CD8-positive, alpha-beta memory T cell (primary cell): ENCODE measurements around the gene ADAMTS2. TPM values are rescaled to one million over a fixed set of nuclear protein-coding genes. Genes with fewer than 3 reads are reported as not detected.

ENCODE experiments used
- CTCF ChIA-PET: fragments of 350-600 bp; sonication (Branson Sonifier 250); formaldehyde crosslinking; loops from one replicate; lab custom pipeline; 2021; ENCODE audit warnings: antibody characterized with exemption; lab: Charles Lee
- POLR2A ChIA-PET: fragments of 350-600 bp; sonication (Branson Sonifier 250); formaldehyde crosslinking; loops from one replicate; lab custom pipeline; 2021; ENCODE audit warnings: antibody characterized with exemption; lab: Charles Lee
- DNase-seq, 5 donors: peaks; one replicate each; pipeline versions ENCODE4 v3.0.0 to v3.0.0-alpha.2; 2020 to 2022; ENCODE audit warnings: mixed read lengths in 1 of 5
- H3K27ac ChIP-seq: one replicate; pipeline ENCODE4 v1.7.0; 2013; ENCODE audit warnings: low read depth, mild to moderate bottlenecking, low read length, moderate library complexity
- H3K27me3 ChIP-seq: 2 replicates; pipeline ENCODE4 v1.7.0; 2013; ENCODE audit warnings: low read length, mild to moderate bottlenecking; ENCODE audit not compliant: insufficient read depth, poor library complexity, severe bottlenecking
- H3K36me3 ChIP-seq: 2 replicates; pipeline ENCODE4 v1.7.0; 2013; ENCODE audit warnings: mild to moderate bottlenecking, low read length, moderate library complexity; ENCODE audit not compliant: insufficient read depth
- H3K4me1 ChIP-seq: 2 replicates; pipeline ENCODE4 v1.7.0; 2013; ENCODE audit warnings: mild to moderate bottlenecking, low read length, moderate library complexity; ENCODE audit not compliant: insufficient read depth
- H3K4me3 ChIP-seq: 2 replicates; pipeline ENCODE4 v1.7.0; 2013; ENCODE audit warnings: mild to moderate bottlenecking, low read length
- H3K9me3 ChIP-seq: 2 replicates; pipeline ENCODE4 v1.7.0; 2013; ENCODE audit warnings: mild to moderate bottlenecking, low read length
- H3K27ac Mint-ChIP-seq, 8 donors: one replicate each; pipeline ENCODE4 v1.8.0; 2020 to 2021; ENCODE audit warnings: mixed read lengths in 8 of 8, mild to moderate bottlenecking in 6 of 8, inconsistent platforms in 3 of 8, moderate library complexity in 3 of 8
- H3K27me3 Mint-ChIP-seq, 2 donors: one replicate each; pipeline ENCODE4 v1.8.0; 2020 to 2021; ENCODE audit warnings: mixed read lengths in 2 of 2, mild to moderate bottlenecking in 1 of 2, moderate library complexity in 1 of 2
- H3K36me3 Mint-ChIP-seq, 3 donors: one replicate each; pipeline ENCODE4 v1.8.0; 2020 to 2021; ENCODE audit warnings: mixed read lengths in 3 of 3, inconsistent platforms in 1 of 3, mild to moderate bottlenecking in 1 of 3
- H3K4me1 Mint-ChIP-seq, 3 donors: one replicate each; pipeline ENCODE4 v1.8.0; 2020 to 2021; ENCODE audit warnings: mixed read lengths in 3 of 3, inconsistent platforms in 1 of 3, mild to moderate bottlenecking in 1 of 3
- H3K4me3 Mint-ChIP-seq, 7 donors: one replicate each; pipeline ENCODE4 v1.8.0; 2020 to 2021; ENCODE audit warnings: mixed read lengths in 7 of 7, mild to moderate bottlenecking in 6 of 7, moderate library complexity in 4 of 7, inconsistent platforms in 2 of 7
- H3K9me3 Mint-ChIP-seq, 5 donors: one replicate each; pipeline ENCODE4 v1.8.0; 2020 to 2022; ENCODE audit warnings: mixed read lengths in 5 of 5, mild to moderate bottlenecking in 3 of 5, moderate library complexity in 2 of 5, inconsistent platforms in 1 of 5
- polyA plus RNA-seq: library from polyadenylated mRNA; unstranded; fragments of 300-500 nt; fragmentation: Illumina TruSeq; gene quantifications from one replicate; pipeline ENCODE4 v1.2.3, GENCODE V29; 2021
- total RNA-seq, 2 experiments: library from RNA; stranded (reverse); gene quantifications; one replicate each; pipeline ENCODE4 v1.2.3, GENCODE V29; 2021

ADAMTS2 gene
- total and polyA plus RNA-seq, 3 experiments from 2014 or later: not detected

- peaks cover 0 to 13% (median 6%) of the 10 kb centered on the region in 5 donors for H3K9me3 Mint-ChIP-seq
- H3K27me3 Mint-ChIP-seq: peaks cover 8 to 45% of the 10 kb centered on the region in 2 donors
- Histone ChIP-seq H3K9me3 (no peaks in the 10 kb centered on the region), H3K4me1 (no peaks in the 10 kb centered on the region), H3K4me3 (no peak overlapping the region), H3K27me3 (no peaks in the 10 kb centered on the region), H3K27ac (no peak overlapping the region), H3K36me3 (no peaks in the 10 kb centered on the region)
- DNase-seq: no peak
- H3K4me1 Mint-ChIP-seq: no peaks in the 10 kb centered on the region
- H3K36me3 Mint-ChIP-seq: peaks cover 0 to 6% (median 2%) of the 10 kb centered on the region in 3 donors
- ChIA-PET POLR2A (no interaction called here), CTCF (no interaction called here)
- no peak overlapping the region for H3K4me3 Mint-ChIP-seq
- no peak overlapping the region for H3K27ac Mint-ChIP-seq
These were observed 105.8 kb downstream of the ADAMTS2 start for GRCh38 chr5:179239256-179240135.

GRCh38 chr5:179238628-179238970, 106.7 kb downstream of the ADAMTS2 start:
- DNase-seq: no peak
- no peaks in the 10 kb centered on the region for H3K27me3 ChIP-seq
- peaks cover 0 to 10% (median 6%) of the 10 kb centered on the region in 5 donors for H3K9me3 Mint-ChIP-seq
- H3K27me3 Mint-ChIP-seq: peaks cover 8 to 42% of the 10 kb centered on the region in 2 donors
- CTCF ChIA-PET: no interaction called here
- H3K4me3 ChIP-seq: no peak overlapping the region
- POLR2A ChIA-PET: no interaction called here
- no peak overlapping the region for H3K4me3 Mint-ChIP-seq
- no peak overlapping the region for H3K27ac ChIP-seq
- H3K4me1 ChIP-seq: no peaks in the 10 kb centered on the region
- peaks cover 0 to 6% (median 2%) of the 10 kb centered on the region in 3 donors for H3K36me3 Mint-ChIP-seq
- H3K9me3 ChIP-seq: no peaks in the 10 kb centered on the region
- H3K27ac Mint-ChIP-seq: no peak overlapping the region
- H3K36me3 ChIP-seq: no peaks in the 10 kb centered on the region
- no peaks in the 10 kb centered on the region for H3K4me1 Mint-ChIP-seq

GRCh38 chr5:179237770-179238627, 107.3 kb downstream of the ADAMTS2 start:
- Mint-ChIP-seq H3K9me3 (peaks cover 0 to 10% (median 6%) of the 10 kb centered on the region in 5 donors), H3K4me1 (no peaks in the 10 kb centered on the region), H3K4me3 (no peak overlapping the region), H3K27ac (no peak overlapping the region), H3K27me3 (peaks cover 8 to 41% of the 10 kb centered on the region in 2 donors), H3K36me3 (peaks cover 0 to 6% (median 2%) of the 10 kb centered on the region in 3 donors)
- no peaks in the 10 kb centered on the region for H3K36me3 ChIP-seq
- ChIA-PET CTCF (no interaction called here), POLR2A (no interaction called here)
- H3K27ac ChIP-seq: no peak overlapping the region
- H3K27me3 ChIP-seq: no peaks in the 10 kb centered on the region
- no peak for DNase-seq
- H3K4me1 ChIP-seq: no peaks in the 10 kb centered on the region
- H3K4me3 ChIP-seq: no peak overlapping the region
- H3K9me3 ChIP-seq: no peaks in the 10 kb centered on the region

DNA sequence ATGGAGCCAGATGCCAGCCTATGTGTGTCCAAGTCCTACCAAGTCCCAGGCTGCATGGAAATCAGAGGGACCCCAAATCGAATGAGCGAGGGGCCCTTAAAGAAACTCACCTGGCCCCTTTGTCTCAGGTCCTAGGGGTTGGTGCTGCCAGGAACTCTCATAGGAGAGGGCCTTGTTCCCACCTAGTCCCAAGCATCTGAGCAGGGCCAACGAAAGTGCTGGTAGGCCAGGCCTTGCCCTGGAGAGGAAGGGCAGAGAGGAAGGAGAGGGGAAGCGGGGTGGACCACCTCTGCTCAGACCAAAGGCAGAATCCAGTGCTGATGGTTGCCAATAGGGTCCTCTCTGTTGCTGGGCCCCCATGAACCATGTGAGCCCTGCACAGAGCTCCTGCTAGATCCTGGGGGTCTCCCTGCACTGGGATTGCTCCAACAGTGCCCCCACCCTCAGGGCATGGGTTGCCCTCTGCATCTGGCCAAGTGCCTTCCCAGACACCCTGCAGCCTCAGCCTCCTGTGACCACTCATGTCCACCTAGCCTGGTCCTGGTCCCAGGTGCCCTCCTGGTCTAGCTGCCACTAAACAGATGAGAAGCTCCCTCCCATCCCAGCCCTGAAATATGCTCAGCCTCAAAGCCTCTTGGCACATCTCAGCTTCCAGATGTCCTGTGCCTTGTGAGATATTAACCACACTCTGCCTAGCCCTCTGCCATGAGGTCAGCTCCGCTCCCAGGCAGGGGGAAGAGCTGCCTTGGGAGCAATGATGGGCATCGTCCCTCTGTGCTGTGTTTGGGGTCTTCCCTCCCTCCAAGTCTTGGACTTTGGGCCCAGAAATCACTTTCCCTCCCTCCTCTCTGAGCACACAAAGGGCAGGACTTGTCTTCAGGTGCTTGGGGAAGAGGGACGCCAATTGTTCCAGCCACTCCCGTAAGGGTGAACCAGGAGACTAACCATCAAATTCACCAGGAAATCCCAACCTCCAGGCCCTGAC, 109.6 kb downstream of the ADAMTS2 start:
- H3K4me1 ChIP-seq: no peaks in the 10 kb centered on the region
- Mint-ChIP-seq H3K27me3 (peaks cover 4 to 28% of the 10 kb centered on the region in 2 donors), H3K4me3 (no peak overlapping the region), H3K9me3 (peaks cover 0 to 10% (median 6%) of the 10 kb centered on the region in 5 donors), H3K4me1 (no peaks in the 10 kb centered on the region), H3K27ac (no peak overlapping the region), H3K36me3 (peaks cover 0 to 6% (median 2%) of the 10 kb centered on the region in 3 donors)
- H3K36me3 ChIP-seq: no peaks in the 10 kb centered on the region
- ChIA-PET POLR2A (no interaction called here), CTCF (no interaction called here)
- no peaks in the 10 kb centered on the region for H3K9me3 ChIP-seq
- DNase-seq: no peak
- no peak overlapping the region for H3K4me3 ChIP-seq
- H3K27me3 ChIP-seq: no peaks in the 10 kb centered on the region
- H3K27ac ChIP-seq: no peak overlapping the region

DNA sequence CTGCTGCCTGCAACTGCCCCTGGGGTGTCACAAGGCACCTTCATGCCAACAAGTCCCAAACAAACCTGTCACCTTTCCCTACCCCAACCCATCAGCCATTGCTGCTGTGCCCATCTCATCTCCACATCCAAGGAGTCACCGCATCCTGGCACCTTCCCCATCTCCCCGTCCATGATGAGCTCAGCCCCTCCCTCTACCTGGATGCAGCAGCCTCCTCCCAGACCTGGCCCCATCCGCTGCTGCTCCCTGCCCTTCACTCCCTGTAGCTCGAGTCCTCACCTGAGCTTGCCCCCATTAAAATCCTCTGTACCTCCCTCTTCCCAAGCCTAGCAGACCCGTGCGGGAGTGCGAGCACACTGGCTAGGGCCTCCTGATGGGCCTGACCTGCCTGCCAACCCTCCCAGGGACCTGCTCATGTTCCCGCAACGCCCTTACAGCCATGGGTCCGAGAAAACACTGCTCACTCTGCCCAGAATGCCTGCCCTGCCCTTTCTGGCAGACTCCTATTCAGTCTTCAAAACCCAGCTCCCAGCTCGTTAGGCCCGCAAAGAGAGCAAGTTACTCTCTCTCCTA, 110.6 kb downstream of the ADAMTS2 start:
- Mint-ChIP-seq H3K9me3 (peaks cover 0 to 10% (median 3%) of the 10 kb centered on the region in 5 donors), H3K4me3 (no peak overlapping the region), H3K27me3 (peaks cover 4 to 25% of the 10 kb centered on the region in 2 donors), H3K36me3 (peaks cover 0 to 6% (median 2%) of the 10 kb centered on the region in 3 donors), H3K27ac (no peak overlapping the region), H3K4me1 (no peaks in the 10 kb centered on the region)
- Histone ChIP-seq H3K36me3 (no peaks in the 10 kb centered on the region), H3K4me3 (no peak overlapping the region), H3K27ac (no peak overlapping the region), H3K4me1 (no peaks in the 10 kb centered on the region), H3K27me3 (no peaks in the 10 kb centered on the region), H3K9me3 (no peaks in the 10 kb centered on the region)
- POLR2A ChIA-PET: no interaction called here
- no peak for DNase-seq
- CTCF ChIA-PET: no interaction called here

DNA sequence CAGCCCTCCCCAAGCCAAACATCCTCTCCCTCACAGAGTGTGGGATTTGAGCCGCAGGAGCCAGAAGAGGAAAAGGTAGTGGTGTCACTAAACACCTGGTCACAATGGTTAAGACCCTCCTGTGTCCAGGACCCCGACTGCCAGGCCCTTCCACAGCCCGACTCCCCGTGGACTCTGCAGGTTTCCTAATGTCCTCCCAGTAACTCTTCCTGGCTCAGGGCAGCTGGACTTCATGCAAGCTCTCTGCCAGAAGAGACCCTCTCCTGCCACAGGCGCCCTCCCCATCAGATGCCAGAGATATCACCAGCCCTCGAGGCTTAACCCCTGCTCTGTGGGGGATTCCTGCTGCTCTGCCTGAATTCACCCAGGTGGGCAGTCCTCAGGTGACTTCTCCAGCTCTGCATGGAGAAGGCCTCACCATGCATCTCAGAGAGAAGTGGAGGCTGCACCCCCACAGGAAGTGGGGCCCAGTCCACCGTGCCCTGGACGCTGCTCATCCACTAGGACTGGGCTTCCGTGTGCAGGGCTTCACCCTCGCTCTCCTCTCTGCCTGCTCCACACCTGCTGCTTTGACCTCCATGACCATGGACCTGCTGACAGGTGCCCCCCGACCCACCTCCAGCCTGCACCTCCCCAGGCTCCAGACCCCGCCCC, 111.2 kb downstream of the ADAMTS2 start:
- H3K36me3 Mint-ChIP-seq: peaks cover 0 to 2% (median 2%) of the 10 kb centered on the region in 3 donors
- CTCF ChIA-PET: no interaction called here
- no peak for DNase-seq

More for the DNA sequence above, 111.2 kb downstream of the ADAMTS2 start:
- Mint-ChIP-seq H3K9me3 (peaks cover 0 to 10% (median 3%) of the 10 kb centered on the region in 5 donors), H3K4me1 (no peaks in the 10 kb centered on the region), H3K4me3 (no peak overlapping the region), H3K27me3 (peaks cover 2 to 18% of the 10 kb centered on the region in 2 donors), H3K27ac (no peak overlapping the region)
- Histone ChIP-seq H3K9me3 (no peaks in the 10 kb centered on the region), H3K4me3 (no peak overlapping the region), H3K36me3 (no peaks in the 10 kb centered on the region), H3K27me3 (no peaks in the 10 kb centered on the region), H3K27ac (no peak overlapping the region), H3K4me1 (no peaks in the 10 kb centered on the region)
- POLR2A ChIA-PET: no interaction called here
